Measurements from ENCODE around the gene MOB3C.

The MOB3C gene

GRCh38 chr1:46649764-46650163 lies 33.2 kb upstream of the MOB3C start:
- no peak for TF ChIP-seq CTCF (IDR thresholded peaks at IDR 0.05; ENCODE audit: unreplicated experiment in 3 of 3)
- no peak overlapping the region for H3K27ac Mint-ChIP-seq
- no peak overlapping the region for H3K4me3 Mint-ChIP-seq
- H3K9me3 Mint-ChIP-seq: peaks cover 24% of the 10 kb centered on the region
- H3K4me1 Mint-ChIP-seq: no peaks in the 10 kb centered on the region
- H3K36me3 Mint-ChIP-seq (ENCODE audit: low read depth): peaks cover 73% of the 10 kb centered on the region
- no peaks in the 10 kb centered on the region for H3K27me3 Mint-ChIP-seq (ENCODE audit: low read depth)

- Mint-ChIP-seq H3K4me3 (no peak overlapping the region), H3K9me3 (peaks cover 23% of the 10 kb centered on the region), H3K27ac (no peak overlapping the region), H3K36me3 (ENCODE audit: low read depth) (peaks cover 57% of the 10 kb centered on the region), H3K27me3 (ENCODE audit: low read depth) (no peaks in the 10 kb centered on the region), H3K4me1 (peaks cover 6% of the 10 kb centered on the region)
- no peak for TF ChIP-seq CTCF (IDR thresholded peaks at IDR 0.05; ENCODE audit: unreplicated experiment in 3 of 3)
Observed at GRCh38 chr1:46647611-46648010, 31.0 kb upstream of the MOB3C start.

GRCh38 chr1:46646844-46647243 lies 30.2 kb upstream of the MOB3C start:
- no peaks in the 10 kb centered on the region for H3K27me3 Mint-ChIP-seq (ENCODE audit: low read depth)
- no peak for TF ChIP-seq CTCF (IDR thresholded peaks at IDR 0.05; ENCODE audit: unreplicated experiment in 3 of 3)

GRCh38 chr1:46646331-46646730 lies 29.7 kb upstream of the MOB3C start:
- H3K36me3 Mint-ChIP-seq (ENCODE audit: low read depth): peaks cover 58% of the 10 kb centered on the region
- H3K4me1 Mint-ChIP-seq: peaks cover 6% of the 10 kb centered on the region
- H3K4me3 Mint-ChIP-seq: no peak overlapping the region
- H3K27ac Mint-ChIP-seq: no peak overlapping the region
- no peaks in the 10 kb centered on the region for H3K27me3 Mint-ChIP-seq (ENCODE audit: low read depth)
- TF ChIP-seq CTCF (IDR thresholded peaks at IDR 0.05; ENCODE audit: unreplicated experiment in 3 of 3): no peak
- peaks cover 21% of the 10 kb centered on the region for H3K9me3 Mint-ChIP-seq

More at GRCh38 chr1:46646844-46647243, 30.2 kb upstream of the MOB3C start:
- Mint-ChIP-seq H3K36me3 (ENCODE audit: low read depth) (peaks cover 55% of the 10 kb centered on the region), H3K27ac (no peak overlapping the region), H3K9me3 (peaks cover 21% of the 10 kb centered on the region), H3K4me1 (peaks cover 6% of the 10 kb centered on the region), H3K4me3 (no peak overlapping the region)

- Mint-ChIP-seq H3K27me3 (ENCODE audit: low read depth) (no peaks in the 10 kb centered on the region), H3K27ac (no peak overlapping the region), H3K4me3 (no peak overlapping the region), H3K9me3 (peaks cover 21% of the 10 kb centered on the region), H3K36me3 (ENCODE audit: low read depth) (peaks cover 56% of the 10 kb centered on the region), H3K4me1 (peaks cover 6% of the 10 kb centered on the region)
- TF ChIP-seq CTCF (IDR thresholded peaks at IDR 0.05; ENCODE audit: unreplicated experiment in 3 of 3): no peak
Observed at GRCh38 chr1:46645815-46646214, 29.2 kb upstream of the MOB3C start.

GRCh38 chr1:46643368-46643775 lies 26.8 kb upstream of the MOB3C start:
- H3K4me1 Mint-ChIP-seq: peaks cover 15% of the 10 kb centered on the region
- H3K9me3 Mint-ChIP-seq: peaks cover 5% of the 10 kb centered on the region
- peaks cover 46% of the 10 kb centered on the region for H3K36me3 Mint-ChIP-seq (ENCODE audit: low read depth)
- TF ChIP-seq CTCF (IDR thresholded peaks at IDR 0.05; ENCODE audit: unreplicated experiment in 3 of 3): no peak
- H3K27ac Mint-ChIP-seq: peak overlapping the region; percentile 69 to 85 (median 78)
- H3K27me3 Mint-ChIP-seq (ENCODE audit: low read depth): no peaks in the 10 kb centered on the region
- H3K4me3 Mint-ChIP-seq: no peak overlapping the region

Data from nephron (organoid).